K562 (cell line): Measurements from ENCODE around the gene S100A9. TPM values are rescaled to one million over a fixed set of nuclear protein-coding genes. Genes with fewer than 3 reads are reported as not detected.
A peak's percentile ranks its signal among the peaks of the same experiment; 100 is the strongest.

Experiments used
- ATF2 ChIP-seq: sonication (generic); formaldehyde crosslinking; IDR thresholded peaks from 2 replicates; pipeline ENCODE4 v1.8.1; 2022; ENCODE audit warnings: missing genetic modification reagents
- E2F3 ChIP-seq: fragments of 250-450 bp; sonication (Bioruptor Pico); IDR thresholded peaks from 2 replicates; pipeline ENCODE4 v1.4.0; 2020; ENCODE audit warnings: mild to moderate bottlenecking
- E2F6 ChIP-seq, 2 experiments: IDR thresholded peaks; 2 replicates each; pipeline ENCODE4 v1.6.1; 2011; ENCODE audit warnings: borderline replicate concordance in 1 of 2, control low read depth in 1 of 2, low read depth in 1 of 2, low read length in 1 of 2, mild to moderate bottlenecking in 1 of 2, mixed read lengths in 1 of 2, moderate library complexity in 1 of 2; ENCODE audit not compliant: insufficient read depth in 1 of 2, insufficient read length in 1 of 2, poor library complexity in 1 of 2, severe bottlenecking in 1 of 2; ENCODE audit errors: extremely low read depth in 1 of 2
- ESRRB ChIP-seq: fragments of 250-450 bp; sonication (Bioruptor Pico); IDR thresholded peaks from 2 replicates; pipeline ENCODE4 v1.5.0; 2020; ENCODE audit warnings: mild to moderate bottlenecking, moderate library complexity, borderline replicate concordance
- GTF2B ChIP-seq: IDR thresholded peaks from 2 replicates; pipeline ENCODE4 v1.6.1; 2011; ENCODE audit not compliant: insufficient read length; ENCODE audit errors: extremely low read depth
- HBP1 ChIP-seq: fragments of 450-650 bp; formaldehyde crosslinking; IDR thresholded peaks from 2 replicates; pipeline ENCODE4 v1.4.0; 2022; ENCODE audit warnings: missing genetic modification characterization
- L3MBTL2 ChIP-seq: fragments of 450-650 bp; IDR thresholded peaks from 2 replicates; pipeline ENCODE4 v1.6.1; 2016; ENCODE audit warnings: mild to moderate bottlenecking, moderate library complexity
- MAFG ChIP-seq: fragments of 450-650 bp; conservative IDR thresholded peaks from 2 replicates; pipeline ENCODE4 v1.6.1; 2016; ENCODE audit warnings: missing genetic modification characterization, missing compliant biosample characterization
- NUFIP1 ChIP-seq: fragments of 450-650 bp; IDR thresholded peaks from 2 replicates; pipeline ENCODE4 v1.6.1; 2018; ENCODE audit not compliant: partially characterized antibody
- PRPF4 ChIP-seq: fragments of 200-400 bp; formaldehyde crosslinking; IDR thresholded peaks from one replicate; pipeline ENCODE4 v1.6.1; 2017; ENCODE audit warnings: low read length, low read depth, mild to moderate bottlenecking; ENCODE audit not compliant: insufficient read depth, poor library complexity, severe bottlenecking
- SNRNP70 ChIP-seq: fragments of 200-400 bp; formaldehyde crosslinking; optimal IDR thresholded peaks from 2 replicates; pipeline ENCODE3; 2017; ENCODE audit warnings: low read depth, low read length
- TRIM24 ChIP-seq, 2 experiments: fragments of 450-650 bp; IDR thresholded peaks; 2 replicates each; pipeline ENCODE4 v1.6.1; 2016
- ZBTB34 ChIP-seq: fragments of 250-450 bp; sonication (Bioruptor Pico); IDR thresholded peaks from 2 replicates; pipeline ENCODE4 v1.8.0; 2021; ENCODE audit warnings: mild to moderate bottlenecking, moderate library complexity
- ZNF239 ChIP-seq: fragments of 250-450 bp; sonication (Bioruptor Pico); IDR thresholded peaks from 2 replicates; pipeline ENCODE4 v1.4.0; 2020; ENCODE audit warnings: mild to moderate bottlenecking
- ZNF589 ChIP-seq: fragments of 200-800 bp; sonication (Bioruptor generic); IDR thresholded peaks from 2 replicates; pipeline ENCODE4 v1.6.1; 2016; ENCODE audit warnings: low read depth, missing genetic modification characterization, missing compliant biosample characterization
- ZNF655 ChIP-seq: fragments of 250-450 bp; sonication (Bioruptor Pico); IDR thresholded peaks from 2 replicates; pipeline ENCODE4 v1.5.0; 2021
- ZNF740 ChIP-seq, 3 experiments: fragments of 200-800 bp in 1 of 3; sonication (Bioruptor generic) in 1 of 3; sonication (generic) in 1 of 3; formaldehyde crosslinking in 1 of 3; IDR thresholded peaks; 2 replicates each; pipeline versions ENCODE4 v1.6.1 to v1.8.0; 2016 to 2022; ENCODE audit warnings: mild to moderate bottlenecking in 2 of 3, missing compliant biosample characterization in 2 of 3, missing genetic modification characterization in 2 of 3, missing genetic modification reagents in 1 of 3
- polyA plus RNA-seq, 8 experiments: library from polyadenylated mRNA; depleted of rRNA in 4 of 8; stranded (reverse) in 5 of 8; unstranded in 3 of 8; fragments of >200 nt; fragmentation: Nextera tagmentation in 2 of 8; fragmentation: Illumina TruSeq in 1 of 8; extraction: Ambion mirVana in 2 of 8; extraction: Trizol in 1 of 8; gene quantifications; 2 replicates each; pipeline versions ENCODE4 v1.2.1 to v1.2.3, GENCODE V29; 2011 to 2014; ENCODE audit warnings: inconsistent platforms in 1 of 8, missing spikeins in 1 of 8
- total RNA-seq, 7 experiments: library from RNA; depleted of rRNA in 6 of 7; stranded (reverse); fragments of >200 nt in 6 of 7; fragmentation: Illumina TruSeq in 2 of 7; extraction: Trizol in 2 of 7; gene quantifications; 2 replicates each; pipeline versions ENCODE4 v1.2.1 to v1.2.3, GENCODE V29; 2011 to 2021; ENCODE audit warnings: low replicate concordance in 1 of 7

Gene S100A9
- total and polyA plus RNA-seq, 9 of the 15 experiments (the other 6 are each of a cell fraction or from before 2014, with no cell fraction given), result 0.80 TPM; not detected in 8

GRCh38 chr1:153343811-153344717, 13.6 kb upstream of the S100A9 start (continued):
- TF ChIP-seq ATF2 (CRISPR knock-in tag) (no peak), HBP1 (CRISPR knock-in tag) (peak; percentile 86), ZNF655 (no peak), ZNF239 (peak; percentile 78), ZNF589 (CRISPR knock-in tag) (peak; percentile 99), TRIM24 (IDR thresholded peaks at IDR 0.05) (peak; percentile 99), MAFG (tag) (peak; percentile 92), ZNF740 (CRISPR knock-in tag; IDR thresholded peaks at IDR 0.05) (no peak), ZNF740 (tag; IDR thresholded peaks at IDR 0.05) (no peak), GTF2B (no peak), ZBTB34 (CRISPR knock-in tag) (no peak), NUFIP1 (no peak), PRPF4 (no peak), E2F3 (CRISPR knock-in tag) (no peak), ESRRB (no peak; the same call in 1 of the 2 replicates), L3MBTL2 (no peak; the same call in 1 of the 2 replicates), E2F6 (IDR thresholded peaks at IDR 0.05; ENCODE audit: borderline replicate concordance in 1 of 2, extremely low read depth in 1 of 2, insufficient read depth in 1 of 2, insufficient read length in 1 of 2, low read depth in 1 of 2, low read length in 1 of 2, poor library complexity in 1 of 2, severe bottlenecking in 1 of 2) (no peak), SNRNP70 (no peak)
